Mucosa of stomach (tissue), 1 donor: ENCODE data around the gene CRELD1.
A peak's percentile ranks its signal among the peaks of the same experiment; 100 is the strongest.
"Not testable (repeated sequence)": the region's sequence is repeated elsewhere in the genome, so short reads cannot be mapped to it uniquely, and the experiment has no call there.

Experiments used
- H3K27me3 ChIP-seq: one replicate; pipeline ENCODE4 v1.7.0; 2013; ENCODE audit warnings: mild to moderate bottlenecking, low read length; ENCODE audit not compliant: control insufficient read depth, insufficient read depth
- H3K36me3 ChIP-seq: one replicate; pipeline ENCODE4 v1.7.0; 2013; ENCODE audit warnings: low read length; ENCODE audit not compliant: control insufficient read depth, insufficient read depth
- H3K4me1 ChIP-seq: one replicate; pipeline ENCODE4 v1.7.0; 2013; ENCODE audit warnings: mild to moderate bottlenecking, low read length; ENCODE audit not compliant: control insufficient read depth, insufficient read depth
- H3K4me3 ChIP-seq: one replicate; pipeline ENCODE4 v1.7.0; 2013; ENCODE audit warnings: low read length
- H3K9ac ChIP-seq: one replicate; pipeline ENCODE4 v1.7.0; 2013; ENCODE audit warnings: mild to moderate bottlenecking, low read length, moderate library complexity
- H3K9me3 ChIP-seq: one replicate; pipeline ENCODE4 v1.7.0; 2013; ENCODE audit warnings: mild to moderate bottlenecking, low read length, moderate library complexity; ENCODE audit not compliant: control insufficient read depth
- donor health status: Pancreatic carcinoma.

Gene CRELD1, protein sequence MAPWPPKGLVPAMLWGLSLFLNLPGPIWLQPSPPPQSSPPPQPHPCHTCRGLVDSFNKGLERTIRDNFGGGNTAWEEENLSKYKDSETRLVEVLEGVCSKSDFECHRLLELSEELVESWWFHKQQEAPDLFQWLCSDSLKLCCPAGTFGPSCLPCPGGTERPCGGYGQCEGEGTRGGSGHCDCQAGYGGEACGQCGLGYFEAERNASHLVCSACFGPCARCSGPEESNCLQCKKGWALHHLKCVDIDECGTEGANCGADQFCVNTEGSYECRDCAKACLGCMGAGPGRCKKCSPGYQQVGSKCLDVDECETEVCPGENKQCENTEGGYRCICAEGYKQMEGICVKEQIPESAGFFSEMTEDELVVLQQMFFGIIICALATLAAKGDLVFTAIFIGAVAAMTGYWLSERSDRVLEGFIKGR

GRCh38 chr3:9933561-9934234, at the start of gene CRELD1:
Gene CRELD1, plus strand, starts transcription at chr3:9933834. Its CDS starts 605 bp downstream, at chr3:9934439.
- H3K36me3 ChIP-seq, result no peaks in the 10 kb centered on the region
- peak within 1 kb of the TSS; percentile 91 for H3K9ac ChIP-seq
- H3K27me3 ChIP-seq, result no peaks in the 10 kb centered on the region
- H3K4me3 ChIP-seq, result peak within 1 kb of the TSS; percentile 71
- H3K4me1 ChIP-seq, result peaks cover 24% of the 10 kb centered on the region
- H3K9me3 ChIP-seq, result no peaks in the 10 kb centered on the region

DNA sequence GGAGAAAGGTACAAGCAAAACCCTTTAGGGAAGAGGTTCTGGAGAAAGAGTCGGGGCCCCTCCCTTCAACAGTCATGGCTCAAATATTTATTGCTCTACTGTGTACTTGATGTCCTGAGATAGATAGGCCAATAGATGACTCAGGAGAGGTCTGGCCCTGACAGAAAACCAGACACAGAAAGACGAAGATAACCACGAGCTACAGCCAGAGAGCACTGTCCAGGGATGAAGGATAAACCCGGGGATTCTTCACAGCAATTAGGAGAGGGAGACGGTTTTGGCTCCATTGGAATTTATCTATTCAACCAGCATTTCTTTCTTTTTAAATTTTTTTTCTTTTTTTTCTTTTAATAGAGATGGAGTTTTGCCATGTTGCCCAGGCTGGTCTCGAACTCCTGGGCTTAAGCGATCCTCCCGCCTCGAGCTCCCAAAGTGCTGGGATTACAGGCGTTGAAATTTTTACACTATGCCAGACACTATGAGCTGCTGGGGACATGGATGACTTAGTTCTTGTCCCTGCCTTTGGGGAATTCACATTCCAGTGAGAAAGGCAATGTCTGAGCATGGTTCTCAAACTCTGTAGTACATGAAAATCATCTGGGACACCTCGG, 49.0 kb upstream of the CRELD1 start:
- Histone ChIP-seq H3K27me3 (no peaks in the 10 kb centered on the region), H3K9ac (no peak overlapping the region), H3K9me3 (no peaks in the 10 kb centered on the region), H3K4me1 (peaks cover 10% of the 10 kb centered on the region), H3K36me3 (no peaks in the 10 kb centered on the region), H3K4me3 (no peak overlapping the region)

GRCh38 chr3:9886328-9886727, 47.3 kb upstream of the CRELD1 start:
- no peaks in the 10 kb centered on the region for H3K9me3 ChIP-seq

DNA sequence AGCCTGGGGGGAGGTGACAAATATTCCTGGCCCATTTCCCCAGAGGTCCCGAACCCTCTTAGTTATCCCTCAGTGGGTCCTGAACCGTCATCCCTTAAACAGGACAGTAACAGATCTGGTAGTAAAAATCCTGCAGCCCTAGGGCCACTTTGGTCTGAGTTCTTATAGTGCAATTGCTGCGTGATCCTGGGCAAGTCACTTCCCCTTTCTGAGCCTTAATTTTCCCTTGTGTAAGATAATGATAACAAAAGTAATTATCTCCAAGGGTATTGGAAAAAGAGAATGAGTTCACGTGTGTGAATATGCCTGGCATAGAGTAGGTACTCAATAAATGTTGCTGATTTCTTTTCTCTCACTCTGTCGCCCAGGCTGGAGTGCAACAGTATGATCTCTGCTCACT, 46.2 kb upstream of the CRELD1 start:
- Histone ChIP-seq H3K9me3 (no peaks in the 10 kb centered on the region), H3K9ac (no peak overlapping the region), H3K4me1 (peaks cover 13% of the 10 kb centered on the region), H3K27me3 (no peaks in the 10 kb centered on the region), H3K36me3 (peaks cover under 1% of the 10 kb centered on the region), H3K4me3 (no peak overlapping the region)

More at GRCh38 chr3:9886328-9886727, 47.3 kb upstream of the CRELD1 start:
- Histone ChIP-seq H3K4me3 (no peak overlapping the region), H3K27me3 (no peaks in the 10 kb centered on the region), H3K36me3 (no peaks in the 10 kb centered on the region), H3K9ac (no peak overlapping the region), H3K4me1 (peaks cover 10% of the 10 kb centered on the region)

DNA sequence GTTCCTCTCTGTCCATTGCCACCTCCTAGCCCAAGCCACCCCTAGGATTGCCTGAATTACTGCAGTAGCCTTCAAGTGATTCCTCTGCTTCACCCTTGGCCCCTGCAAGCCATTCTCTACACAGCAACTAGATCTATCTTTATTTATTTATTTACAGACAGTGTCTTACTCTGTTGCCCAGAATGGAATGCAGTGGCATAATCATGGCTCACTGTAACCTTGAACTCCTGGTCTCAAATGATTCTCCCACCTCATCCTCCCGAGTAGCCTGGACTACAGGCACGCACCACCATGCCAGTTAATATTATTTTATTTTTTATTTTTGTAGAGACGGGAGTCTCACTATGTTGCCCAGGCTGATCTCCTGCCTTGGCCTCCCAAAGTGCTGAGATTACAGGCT, 45.1 kb upstream of the CRELD1 start:
- H3K4me3 ChIP-seq, result no peak overlapping the region
- H3K9ac ChIP-seq, result no peak overlapping the region
- peaks cover 23% of the 10 kb centered on the region for H3K4me1 ChIP-seq

DNA sequence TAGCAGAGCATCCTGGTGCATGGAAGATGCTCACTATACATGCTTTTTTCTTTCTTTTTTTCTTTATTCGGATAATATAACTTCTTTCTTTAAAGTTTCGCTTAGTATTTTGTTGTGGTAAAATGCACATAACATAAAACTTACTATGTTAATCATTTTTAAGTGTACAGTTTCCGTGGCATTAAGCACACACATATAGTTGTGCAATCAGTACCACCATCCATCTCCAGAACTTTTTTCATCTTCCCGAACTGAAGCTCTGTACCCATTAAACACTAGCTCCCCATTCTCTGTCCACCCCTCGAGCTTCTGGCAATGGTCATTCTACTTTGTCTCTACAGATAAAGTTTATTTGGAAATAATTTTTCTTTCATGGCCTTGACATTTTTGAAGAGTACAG, 44.2 kb upstream of the CRELD1 start:
- H3K4me1 ChIP-seq, result peaks cover 19% of the 10 kb centered on the region
- H3K9me3 ChIP-seq, result no peaks in the 10 kb centered on the region
- no peak overlapping the region for H3K4me3 ChIP-seq
- H3K9ac ChIP-seq, result no peak overlapping the region
- peaks cover 13% of the 10 kb centered on the region for H3K36me3 ChIP-seq
- H3K27me3 ChIP-seq, result no peaks in the 10 kb centered on the region

More for the DNA sequence above, 45.1 kb upstream of the CRELD1 start:
- Histone ChIP-seq H3K27me3 (no peaks in the 10 kb centered on the region), H3K36me3 (peaks cover 11% of the 10 kb centered on the region), H3K9me3 (no peaks in the 10 kb centered on the region)

DNA sequence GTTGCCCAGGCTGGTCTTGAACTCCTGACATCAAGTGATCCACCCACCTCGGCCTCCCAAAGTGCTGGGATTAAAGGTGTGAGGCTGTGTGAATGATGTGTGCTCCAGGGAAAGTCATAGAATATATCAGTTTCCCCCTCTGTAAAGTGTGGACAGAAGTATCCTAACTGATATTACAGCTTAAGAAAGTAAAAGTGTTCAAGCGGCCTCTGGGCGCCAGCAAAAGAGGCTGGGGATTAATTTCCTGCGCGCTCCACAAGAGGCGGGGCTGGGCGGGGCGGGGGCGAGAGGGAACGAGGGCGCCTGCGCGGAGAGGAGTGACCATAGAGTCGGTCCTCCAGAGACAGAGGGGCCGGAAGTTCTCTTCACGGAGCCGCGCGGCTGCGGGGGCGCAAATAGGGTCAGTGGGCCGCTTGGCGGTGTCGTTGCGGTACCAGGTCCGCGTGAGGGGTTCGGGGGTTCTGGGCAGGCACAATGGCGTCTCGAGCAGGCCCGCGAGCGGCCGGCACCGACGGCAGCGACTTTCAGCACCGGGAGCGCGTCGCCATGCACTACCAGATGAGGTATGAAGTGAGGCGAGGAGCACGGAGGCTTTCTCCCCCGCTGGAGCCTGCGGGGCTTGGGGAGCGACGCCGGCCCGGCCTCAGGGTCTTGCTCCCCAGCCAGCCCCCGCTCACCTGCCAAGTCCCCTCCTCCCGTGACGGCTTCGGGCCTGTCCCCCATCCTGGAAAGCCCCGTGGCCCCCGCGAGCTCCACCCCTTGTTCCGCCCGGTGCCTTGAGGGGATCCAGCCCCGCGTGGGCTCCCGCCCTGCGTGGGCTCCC, 43.2 kb upstream of the CRELD1 start, which contains the start of gene JAGN1:
Gene JAGN1, plus strand, starts transcription at position 362 of the 823 bp plus-strand sequence. Its CDS starts 113 bp downstream, at position 475.
- Histone ChIP-seq H3K9me3 (no peaks in the 10 kb centered on the region), H3K9ac (peak within 1 kb of the TSS; percentile 99), H3K4me3 (peak within 1 kb of the TSS; percentile 98), H3K36me3 (peaks cover 13% of the 10 kb centered on the region), H3K4me1 (peaks cover 18% of the 10 kb centered on the region), H3K27me3 (no peaks in the 10 kb centered on the region)

- Histone ChIP-seq H3K4me3 (peak overlapping the region; percentile 98), H3K27me3 (no peaks in the 10 kb centered on the region), H3K4me1 (peaks cover 22% of the 10 kb centered on the region), H3K36me3 (peaks cover 13% of the 10 kb centered on the region), H3K9ac (peak overlapping the region; percentile 99), H3K9me3 (no peaks in the 10 kb centered on the region)
These were observed 42.5 kb upstream of the CRELD1 start for GRCh38 chr3:9891072-9891622.

- Histone ChIP-seq H3K9me3 (no peaks in the 10 kb centered on the region), H3K27me3 (no peaks in the 10 kb centered on the region), H3K4me3 (no peak overlapping the region), H3K9ac (no peak overlapping the region), H3K36me3 (peaks cover 13% of the 10 kb centered on the region), H3K4me1 (peaks cover 44% of the 10 kb centered on the region)
These were observed 39.9 kb upstream of the CRELD1 start for GRCh38 chr3:9893739-9894138.

DNA sequence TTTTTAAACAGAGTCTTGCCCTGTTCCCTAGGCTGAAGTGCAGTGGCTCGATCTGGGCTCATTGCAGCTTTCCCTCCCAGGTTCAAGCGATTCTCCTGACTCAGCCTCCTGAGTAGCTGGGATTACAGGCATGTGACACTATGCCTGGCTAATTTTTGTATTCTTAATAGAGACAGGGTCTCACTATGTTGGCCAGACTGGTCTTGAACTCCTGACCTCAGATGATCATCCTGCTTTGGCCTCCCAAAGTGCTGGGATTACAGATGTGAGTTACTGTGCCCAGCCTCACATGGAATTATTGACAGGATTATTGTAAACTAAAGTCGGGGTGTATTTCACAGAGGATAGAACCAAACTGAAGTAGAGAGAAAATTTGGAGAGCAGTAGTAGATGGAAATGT, 37.9 kb upstream of the CRELD1 start:
- not testable (repeated sequence) for H3K27me3 ChIP-seq, H3K9ac ChIP-seq, H3K4me3 ChIP-seq, H3K9me3 ChIP-seq
- Histone ChIP-seq H3K36me3 (peaks cover 13% of the 10 kb centered on the region), H3K4me1 (peaks cover 61% of the 10 kb centered on the region)

DNA sequence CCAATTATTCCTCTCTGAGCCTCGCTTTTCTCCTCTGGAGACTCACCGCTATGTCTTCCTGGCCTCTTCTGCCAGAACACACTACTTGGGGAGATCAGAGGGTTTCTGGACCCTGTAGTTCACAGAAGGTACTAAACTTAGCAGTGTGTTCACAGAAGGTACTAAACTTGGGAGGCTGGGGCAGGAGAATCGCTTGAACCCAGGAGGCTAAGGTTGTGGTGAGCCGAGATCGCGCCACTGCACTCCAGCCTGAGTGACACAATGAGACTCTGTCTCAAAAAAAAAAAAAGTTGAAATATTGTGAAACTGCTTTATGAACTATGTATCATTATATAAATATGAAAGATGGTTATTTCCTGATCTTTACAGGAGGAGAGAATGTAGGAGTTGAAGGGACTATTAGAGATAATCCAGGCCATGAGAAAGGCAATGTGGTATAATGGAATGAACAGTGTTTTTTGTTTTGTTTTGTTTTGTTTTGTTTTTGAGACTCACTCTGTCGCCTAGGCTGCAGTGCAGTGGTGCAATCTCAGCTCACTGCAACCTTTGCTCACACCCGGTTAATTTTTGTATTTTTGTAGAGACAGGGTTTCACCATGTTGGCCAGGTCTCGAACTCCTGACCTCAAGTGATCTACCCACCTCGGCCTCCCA, 36.8 kb upstream of the CRELD1 start:
- peaks cover 67% of the 10 kb centered on the region for H3K4me1 ChIP-seq
- H3K9me3 ChIP-seq, H3K27me3 ChIP-seq, H3K9ac ChIP-seq, H3K4me3 ChIP-seq: not testable (repeated sequence)
- H3K36me3 ChIP-seq, result peaks cover 13% of the 10 kb centered on the region
